ENCODE measurements around the gene PDE4D.

GRCh38 chr5:59542306-59542705, 351.2 kb downstream of the PDE4D start:
- TF ChIP-seq, protein P1, sequence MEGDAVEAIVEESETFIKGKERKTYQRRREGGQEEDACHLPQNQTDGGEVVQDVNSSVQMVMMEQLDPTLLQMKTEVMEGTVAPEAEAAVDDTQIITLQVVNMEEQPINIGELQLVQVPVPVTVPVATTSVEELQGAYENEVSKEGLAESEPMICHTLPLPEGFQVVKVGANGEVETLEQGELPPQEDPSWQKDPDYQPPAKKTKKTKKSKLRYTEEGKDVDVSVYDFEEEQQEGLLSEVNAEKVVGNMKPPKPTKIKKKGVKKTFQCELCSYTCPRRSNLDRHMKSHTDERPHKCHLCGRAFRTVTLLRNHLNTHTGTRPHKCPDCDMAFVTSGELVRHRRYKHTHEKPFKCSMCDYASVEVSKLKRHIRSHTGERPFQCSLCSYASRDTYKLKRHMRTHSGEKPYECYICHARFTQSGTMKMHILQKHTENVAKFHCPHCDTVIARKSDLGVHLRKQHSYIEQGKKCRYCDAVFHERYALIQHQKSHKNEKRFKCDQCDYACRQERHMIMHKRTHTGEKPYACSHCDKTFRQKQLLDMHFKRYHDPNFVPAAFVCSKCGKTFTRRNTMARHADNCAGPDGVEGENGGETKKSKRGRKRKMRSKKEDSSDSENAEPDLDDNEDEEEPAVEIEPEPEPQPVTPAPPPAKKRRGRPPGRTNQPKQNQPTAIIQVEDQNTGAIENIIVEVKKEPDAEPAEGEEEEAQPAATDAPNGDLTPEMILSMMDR (IDR thresholded peaks at IDR 0.05), result no peak
- TF ChIP-seq POLR2A (IDR thresholded peaks at IDR 0.05), result no peak
